Measurements from ENCODE around the gene PTPRO. TPM values are rescaled to one million over a fixed set of nuclear protein-coding genes. Genes with fewer than 3 reads are reported as not detected.
A peak's percentile ranks its signal among the peaks of the same experiment; 100 is the strongest.

PTPRO gene
- total RNA-seq, 1 donor from 2014 or later = 1.6 TPM

DNA sequence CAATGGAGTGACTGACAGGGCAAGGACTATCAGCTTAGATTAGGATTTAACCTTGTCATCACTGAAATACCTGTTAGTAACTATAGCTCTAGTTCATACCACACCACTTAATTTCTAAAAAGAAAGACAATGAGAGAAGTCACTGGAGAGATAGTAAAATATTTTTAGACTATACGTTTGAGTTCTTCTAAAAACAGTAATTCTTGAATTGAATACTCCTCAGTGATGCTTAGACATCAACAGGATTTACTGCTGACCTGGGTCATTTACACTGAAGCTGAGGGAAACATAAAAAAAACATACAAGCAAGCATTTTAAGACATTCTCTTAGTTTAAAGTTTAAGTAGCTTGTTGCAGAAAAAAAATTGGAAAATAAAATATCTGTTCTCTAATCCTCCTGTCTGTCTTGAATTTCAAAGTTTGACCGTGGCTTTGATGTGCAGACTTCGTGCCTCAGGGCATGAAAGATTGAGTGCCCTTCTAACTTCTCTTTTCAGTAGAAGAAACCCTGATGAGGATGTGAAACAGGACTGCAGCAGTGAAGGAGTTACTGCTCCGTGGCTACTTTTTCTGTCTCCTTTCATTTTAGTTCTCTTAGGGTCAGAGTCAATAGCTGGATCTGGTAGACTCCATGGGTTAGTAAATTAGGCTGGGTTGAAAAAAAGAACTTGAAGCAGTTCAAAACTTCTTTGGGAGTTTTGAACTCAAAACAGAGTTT lies 172.2 kb downstream of the PTPRO start:
- peaks cover 26% of the 10 kb centered on the region for H3K27me3 Mint-ChIP-seq
- intact Hi-C loops (cut with micrococcal nuclease) = no loop called here
- no peaks in the 10 kb centered on the region for H3K36me3 Mint-ChIP-seq (ENCODE audit: low read depth)
- no peak for DNase-seq
- H3K4me3 Mint-ChIP-seq = no peak overlapping the region
- peaks cover 6% of the 10 kb centered on the region for H3K4me1 Mint-ChIP-seq
- H3K27ac Mint-ChIP-seq = no peak overlapping the region
- H3K9me3 Mint-ChIP-seq = no peaks in the 10 kb centered on the region

DNA sequence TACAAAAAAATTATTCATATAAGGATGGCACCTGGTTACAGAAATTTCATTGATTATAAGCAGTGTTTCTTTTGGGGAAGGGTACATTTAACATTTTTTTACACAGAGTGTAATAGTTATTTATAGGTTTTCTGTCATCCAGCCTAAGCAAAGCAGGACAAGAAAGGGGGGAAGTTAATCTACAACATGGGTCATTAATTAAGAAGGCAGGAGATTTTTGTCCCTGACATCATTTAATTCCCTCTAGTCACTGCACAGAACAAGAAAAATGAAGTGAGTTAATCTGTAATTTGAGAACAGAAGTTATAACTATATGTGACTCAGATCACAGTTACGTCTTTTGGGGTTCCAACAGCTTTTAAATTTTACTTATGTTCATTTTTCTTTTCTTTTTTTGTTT lies 173.4 kb downstream of the PTPRO start:
- peaks cover 28% of the 10 kb centered on the region for H3K27me3 Mint-ChIP-seq
- H3K4me1 Mint-ChIP-seq = peaks cover 6% of the 10 kb centered on the region
- no peak overlapping the region for H3K4me3 Mint-ChIP-seq
- no peak for DNase-seq
- H3K9me3 Mint-ChIP-seq = no peaks in the 10 kb centered on the region
- H3K36me3 Mint-ChIP-seq (ENCODE audit: low read depth) = no peaks in the 10 kb centered on the region
- H3K27ac Mint-ChIP-seq = no peak overlapping the region
- intact Hi-C loops (cut with micrococcal nuclease) = no loop called here

DNA sequence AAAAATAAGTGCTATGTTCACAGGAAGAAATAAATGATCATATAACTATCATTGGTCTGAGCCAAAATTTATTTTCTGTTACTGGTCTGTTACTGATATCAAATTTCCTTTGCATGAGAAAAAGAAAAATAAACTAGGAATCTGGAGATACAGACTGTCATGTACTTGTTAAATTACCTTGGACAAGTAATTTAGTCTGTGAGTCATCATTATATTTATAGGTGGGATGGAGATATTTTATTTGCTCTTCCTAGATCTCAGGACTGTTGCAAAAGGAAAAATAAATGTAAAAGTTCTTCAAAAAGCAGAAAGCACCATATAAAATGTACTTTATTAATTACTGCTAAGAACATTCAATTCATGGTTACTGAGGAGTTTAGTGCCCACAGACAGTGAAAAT lies 174.4 kb downstream of the PTPRO start:
- Mint-ChIP-seq H3K27me3 (peaks cover 27% of the 10 kb centered on the region), H3K4me3 (no peak overlapping the region), H3K36me3 (ENCODE audit: low read depth) (no peaks in the 10 kb centered on the region), H3K9me3 (no peaks in the 10 kb centered on the region), H3K4me1 (peaks cover 6% of the 10 kb centered on the region), H3K27ac (no peak overlapping the region)
- no peak for DNase-seq
- intact Hi-C loops (cut with micrococcal nuclease) = no loop called here

DNA sequence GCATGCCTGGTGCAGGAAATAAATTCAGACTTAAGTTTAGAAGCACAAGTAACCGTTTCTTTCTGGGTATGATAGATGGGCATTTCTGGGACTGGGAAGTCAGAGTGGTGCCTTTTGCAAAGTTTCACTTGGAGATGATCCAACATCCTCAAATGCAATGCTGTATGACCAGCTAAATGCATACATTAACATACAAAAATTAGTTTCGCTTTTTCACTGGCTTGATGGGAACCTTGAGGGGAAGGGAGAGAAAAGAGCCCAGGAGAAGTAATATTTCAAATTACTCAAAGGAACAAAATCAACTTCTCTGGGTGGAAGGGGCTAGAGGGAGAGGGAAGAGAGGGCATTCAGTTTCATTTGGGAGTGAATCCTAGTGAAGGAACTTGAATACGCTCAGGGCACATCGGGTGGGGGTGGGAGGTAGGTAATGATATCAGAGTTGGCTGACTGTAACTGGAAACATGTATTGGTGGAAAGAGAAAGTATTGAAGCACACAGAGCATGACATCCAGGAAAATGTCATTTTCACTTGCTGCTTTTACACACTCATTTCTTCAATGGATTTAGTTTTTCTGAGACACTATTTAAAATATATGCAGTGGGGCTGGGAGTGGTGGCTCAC lies 175.5 kb downstream of the PTPRO start:
- Mint-ChIP-seq H3K9me3 (no peaks in the 10 kb centered on the region), H3K4me3 (peak overlapping the region; percentile 4), H3K4me1 (peaks cover 6% of the 10 kb centered on the region), H3K27ac (no peak overlapping the region), H3K36me3 (ENCODE audit: low read depth) (no peaks in the 10 kb centered on the region), H3K27me3 (peaks cover 26% of the 10 kb centered on the region)
- no peak for DNase-seq
- intact Hi-C loops (cut with micrococcal nuclease) = no loop called here

DNA sequence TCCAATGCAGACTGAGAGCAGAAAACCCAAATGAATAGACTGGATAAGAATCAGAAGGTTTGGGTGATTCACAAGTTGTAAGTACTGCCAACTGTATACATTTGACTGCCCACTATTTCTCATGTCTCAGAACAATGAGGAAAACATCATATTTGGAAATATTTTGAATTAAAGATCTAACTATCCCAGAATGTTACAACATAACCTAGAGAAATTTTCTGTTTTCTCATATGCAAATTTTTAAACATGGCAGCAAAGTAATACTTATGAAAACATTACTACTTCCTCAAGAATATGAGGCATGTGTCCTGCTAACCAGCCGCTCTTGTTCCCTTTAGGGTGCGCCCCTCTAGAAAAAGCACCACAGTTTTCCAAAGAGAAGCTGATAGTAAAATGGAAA lies 179.9 kb downstream of the PTPRO start:
- intact Hi-C loops (cut with micrococcal nuclease) = no loop called here
- Mint-ChIP-seq H3K4me1 (peaks cover 6% of the 10 kb centered on the region), H3K27ac (no peak overlapping the region), H3K4me3 (no peak overlapping the region), H3K9me3 (no peaks in the 10 kb centered on the region), H3K36me3 (ENCODE audit: low read depth) (no peaks in the 10 kb centered on the region), H3K27me3 (peaks cover 28% of the 10 kb centered on the region)
- no peak for DNase-seq

DNA sequence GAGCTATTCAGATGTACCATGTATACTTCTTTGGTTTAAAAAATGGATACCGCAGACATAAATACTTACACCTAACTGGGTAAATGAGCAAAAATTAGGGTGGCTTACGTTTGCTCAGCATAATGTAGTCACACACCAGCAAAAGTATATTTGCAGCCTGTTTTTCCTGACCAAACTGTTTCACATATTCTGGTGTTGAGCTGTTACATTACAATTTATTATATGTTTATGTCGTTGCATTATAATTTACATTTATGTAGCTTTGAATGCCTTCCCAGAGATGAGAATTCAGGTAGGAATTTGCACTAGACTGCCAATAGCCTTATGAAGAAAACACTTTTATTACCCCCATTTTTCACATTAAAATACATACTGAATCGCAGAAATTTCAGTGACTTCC lies 183.3 kb downstream of the PTPRO start:
- intact Hi-C loops (cut with micrococcal nuclease) = no loop called here
- no peaks in the 10 kb centered on the region for H3K36me3 Mint-ChIP-seq (ENCODE audit: low read depth)
- H3K9me3 Mint-ChIP-seq = no peaks in the 10 kb centered on the region
- H3K4me1 Mint-ChIP-seq = no peaks in the 10 kb centered on the region
- H3K4me3 Mint-ChIP-seq = no peak overlapping the region
- no peak for DNase-seq
- peaks cover 20% of the 10 kb centered on the region for H3K27me3 Mint-ChIP-seq
- H3K27ac Mint-ChIP-seq = no peak overlapping the region

DNA sequence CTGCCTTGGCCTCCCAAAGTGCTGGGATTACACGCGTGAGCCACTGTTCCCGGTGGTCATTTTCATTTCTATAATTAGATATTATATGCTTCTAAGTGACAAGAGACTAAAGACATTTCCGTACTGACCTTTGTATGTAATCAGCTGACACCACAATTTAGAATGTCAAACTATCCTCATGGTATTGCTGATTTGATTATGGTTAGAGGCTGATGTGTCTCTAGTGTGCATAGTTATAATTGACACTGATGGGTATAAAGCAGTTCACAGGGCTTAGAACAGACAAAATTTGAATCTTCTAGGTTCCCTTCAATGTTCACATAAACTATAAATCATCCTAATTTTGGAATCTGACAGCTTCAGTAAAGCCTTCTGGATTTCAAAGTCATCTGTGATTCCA lies 192.7 kb downstream of the PTPRO start:
- intact Hi-C loops (cut with micrococcal nuclease) = no loop called here
- Mint-ChIP-seq H3K27me3 (peaks cover 15% of the 10 kb centered on the region), H3K4me1 (no peaks in the 10 kb centered on the region), H3K36me3 (ENCODE audit: low read depth) (no peaks in the 10 kb centered on the region), H3K4me3 (no peak overlapping the region), H3K9me3 (no peaks in the 10 kb centered on the region), H3K27ac (no peak overlapping the region)
- no peak for DNase-seq

DNA sequence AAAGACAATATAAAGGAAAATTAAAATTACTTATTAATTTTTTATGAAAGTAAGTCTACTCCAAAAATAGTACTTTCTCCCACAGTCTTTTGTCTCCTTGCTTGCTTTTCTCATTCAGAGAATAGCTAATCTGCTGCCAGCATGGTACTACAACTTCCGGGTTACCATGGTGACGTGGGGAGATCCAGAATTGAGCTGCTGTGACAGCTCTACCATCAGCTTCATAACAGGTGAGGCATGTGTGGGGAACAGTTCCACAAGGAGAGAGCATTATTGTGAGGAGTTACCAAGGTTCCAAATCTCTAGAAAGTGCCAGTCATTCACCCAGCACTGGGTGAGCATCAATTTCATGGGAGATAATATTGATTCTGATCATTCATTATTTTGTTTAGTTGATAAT lies 197.8 kb downstream of the PTPRO start:
- Mint-ChIP-seq H3K27me3 (peaks cover 41% of the 10 kb centered on the region), H3K4me1 (no peaks in the 10 kb centered on the region), H3K9me3 (no peaks in the 10 kb centered on the region), H3K4me3 (no peak overlapping the region), H3K27ac (no peak overlapping the region), H3K36me3 (ENCODE audit: low read depth) (no peaks in the 10 kb centered on the region)
- intact Hi-C loops (cut with micrococcal nuclease) = loop anchor here (5.0 kb wide), 1 partner anchor 293 kb away; no protein-coding TSS in a partner anchor
- DNase-seq = no peak

DNA sequence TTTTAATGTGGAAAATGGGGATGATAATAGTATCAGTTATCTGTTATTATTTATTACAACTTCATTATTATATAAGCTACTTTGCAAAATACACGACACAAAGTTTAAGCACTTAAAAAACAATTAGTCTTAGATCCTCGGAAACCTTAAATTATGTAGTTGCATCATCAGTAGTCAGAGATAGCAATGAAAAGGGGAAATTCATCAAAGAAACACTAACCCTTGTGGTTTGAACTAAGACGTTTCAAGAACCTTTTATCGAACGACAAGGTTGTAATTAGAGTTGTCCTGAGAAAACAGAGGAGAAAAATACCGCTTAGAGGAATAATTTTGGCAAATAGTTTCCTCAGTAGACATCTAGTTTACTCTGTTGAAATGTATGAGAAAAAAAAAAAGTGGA lies 198.5 kb downstream of the PTPRO start:
- Mint-ChIP-seq H3K9me3 (no peaks in the 10 kb centered on the region), H3K27ac (no peak overlapping the region), H3K36me3 (ENCODE audit: low read depth) (no peaks in the 10 kb centered on the region), H3K4me3 (no peak overlapping the region), H3K27me3 (peaks cover 41% of the 10 kb centered on the region), H3K4me1 (no peaks in the 10 kb centered on the region)
- DNase-seq = peak; percentile 2
- intact Hi-C loops (cut with micrococcal nuclease) = loop anchor here (5.0 kb wide), 1 partner anchor 294 kb away; no protein-coding TSS in a partner anchor

DNA sequence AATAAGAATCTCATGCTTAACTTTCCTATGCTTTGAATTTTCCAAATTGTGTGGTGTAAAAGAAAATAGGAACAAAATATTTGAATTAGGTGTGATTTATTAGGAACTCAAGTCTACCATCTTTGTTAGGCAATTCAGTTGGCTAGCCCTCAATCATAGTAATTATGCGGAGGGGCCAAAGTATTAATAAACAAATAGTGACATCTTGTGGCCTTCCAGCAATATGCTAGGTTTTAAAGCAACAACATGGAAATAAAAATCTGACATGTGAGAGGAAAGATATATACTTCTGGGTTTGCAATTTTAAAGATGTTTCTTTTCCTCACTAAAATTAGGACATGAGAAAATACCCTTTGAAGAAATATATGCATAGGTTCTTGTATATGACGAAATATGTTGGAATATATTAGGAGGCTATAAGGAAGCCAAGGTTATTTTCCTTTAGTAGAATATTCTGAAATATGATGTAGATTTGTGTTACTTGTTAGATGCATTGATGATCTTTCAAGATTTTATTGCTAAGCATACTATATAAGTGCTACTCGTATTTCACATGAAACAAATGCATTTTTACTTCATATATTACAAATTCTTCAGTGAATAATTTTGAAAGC lies 200.4 kb downstream of the PTPRO start:
- intact Hi-C loops (cut with micrococcal nuclease) = loop anchor here (1.0 to 5.0 kb wide), 2 partner anchors 246 to 295 kb away; no protein-coding TSS in a partner anchor
- H3K27me3 Mint-ChIP-seq = peaks cover 37% of the 10 kb centered on the region
- no peaks in the 10 kb centered on the region for H3K36me3 Mint-ChIP-seq (ENCODE audit: low read depth)
- peaks cover 6% of the 10 kb centered on the region for H3K4me1 Mint-ChIP-seq
- H3K4me3 Mint-ChIP-seq = no peak overlapping the region
- H3K27ac Mint-ChIP-seq = no peak overlapping the region
- no peak for DNase-seq
- no peaks in the 10 kb centered on the region for H3K9me3 Mint-ChIP-seq

DNA sequence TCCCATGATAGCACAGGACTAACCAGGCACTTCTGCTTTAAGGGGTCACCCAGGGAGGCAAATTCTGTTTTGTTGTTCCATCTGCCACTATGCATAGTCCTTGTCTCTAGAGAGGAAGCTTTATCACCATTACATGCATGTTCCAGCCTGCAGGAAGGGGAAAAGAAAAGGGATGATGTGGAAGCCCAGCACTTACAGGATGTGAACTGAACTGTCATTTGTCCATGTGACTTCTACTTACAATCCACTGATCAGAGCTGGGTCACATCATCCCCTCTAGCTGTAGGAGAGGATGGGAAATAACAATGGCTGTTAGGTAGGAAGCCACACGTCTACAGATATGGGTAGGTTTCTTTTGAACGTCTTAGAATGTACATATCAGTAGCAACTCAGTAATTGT lies 203.1 kb downstream of the PTPRO start:
- Mint-ChIP-seq H3K27ac (no peak overlapping the region), H3K4me1 (peaks cover 6% of the 10 kb centered on the region), H3K9me3 (no peaks in the 10 kb centered on the region), H3K27me3 (peaks cover 34% of the 10 kb centered on the region), H3K4me3 (no peak overlapping the region), H3K36me3 (ENCODE audit: low read depth) (no peaks in the 10 kb centered on the region)
- intact Hi-C loops (cut with micrococcal nuclease) = no loop called here
- DNase-seq = no peak

DNA sequence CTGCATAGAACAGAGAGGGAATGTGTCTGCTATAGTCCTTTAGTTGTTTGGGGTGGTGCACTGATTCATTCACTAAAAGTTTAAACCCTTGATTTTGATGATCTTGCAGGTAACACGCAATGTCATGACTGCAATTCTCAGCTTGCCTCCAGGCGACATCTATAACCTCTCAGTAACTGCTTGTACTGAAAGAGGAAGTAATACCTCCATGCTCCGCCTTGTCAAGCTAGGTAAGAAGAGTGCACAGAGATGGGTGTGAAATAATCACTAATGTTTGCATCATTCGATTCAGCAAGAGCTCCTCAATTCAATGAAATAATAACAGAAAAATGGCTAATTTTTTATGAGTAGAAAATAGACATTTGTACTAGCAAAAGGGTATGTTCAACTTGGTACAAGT lies 203.7 kb downstream of the PTPRO start:
- no peak overlapping the region for H3K4me3 Mint-ChIP-seq
- no peaks in the 10 kb centered on the region for H3K9me3 Mint-ChIP-seq
- H3K36me3 Mint-ChIP-seq (ENCODE audit: low read depth) = no peaks in the 10 kb centered on the region
- H3K4me1 Mint-ChIP-seq = peaks cover 6% of the 10 kb centered on the region
- peaks cover 35% of the 10 kb centered on the region for H3K27me3 Mint-ChIP-seq
- intact Hi-C loops (cut with micrococcal nuclease) = no loop called here
- DNase-seq = no peak
- H3K27ac Mint-ChIP-seq = no peak overlapping the region

DNA sequence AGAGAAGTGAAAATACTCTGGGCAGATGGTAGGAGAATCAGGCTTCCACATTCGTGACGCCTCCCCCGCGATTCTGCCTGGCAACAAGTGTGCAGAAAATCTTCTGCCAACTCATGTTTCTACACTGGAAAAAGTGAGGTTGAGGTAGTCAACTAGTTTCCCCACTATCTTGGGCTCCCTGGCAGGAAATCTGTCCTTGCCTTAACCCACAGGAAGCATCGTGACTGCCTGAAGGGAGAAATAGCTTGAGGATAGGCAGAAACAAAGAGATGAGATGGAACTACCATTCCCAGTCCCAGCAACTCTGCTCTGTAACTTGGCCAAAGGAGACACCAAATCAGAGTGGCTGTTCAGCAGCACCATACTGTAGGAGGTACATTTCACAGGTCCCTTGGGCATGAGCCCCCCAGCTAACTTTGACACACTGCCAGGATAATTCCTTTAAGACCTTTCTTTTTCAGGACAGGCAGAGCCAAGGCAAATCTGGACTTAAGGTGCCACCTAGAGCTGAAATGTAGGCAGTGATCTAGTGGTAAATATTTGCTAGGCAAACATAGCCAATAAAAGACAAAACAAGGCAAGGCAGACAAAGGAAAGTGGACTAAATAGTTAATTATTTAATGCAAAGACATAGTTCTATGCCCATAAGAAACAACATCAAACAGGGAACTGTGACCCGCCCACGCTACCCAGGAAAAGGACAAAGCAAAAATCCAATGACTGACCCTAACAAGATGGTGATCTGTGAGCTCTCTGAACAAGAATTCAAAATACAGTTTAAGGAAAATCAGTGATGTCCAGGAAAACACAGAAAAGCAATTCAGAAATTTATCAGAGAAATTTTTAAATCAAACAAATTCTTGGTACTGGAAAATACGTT lies 205.1 kb downstream of the PTPRO start:
- no peaks in the 10 kb centered on the region for H3K36me3 Mint-ChIP-seq (ENCODE audit: low read depth)
- DNase-seq = no peak
- H3K27me3 Mint-ChIP-seq = peaks cover 30% of the 10 kb centered on the region
- no peak overlapping the region for H3K27ac Mint-ChIP-seq
- no peak overlapping the region for H3K4me3 Mint-ChIP-seq
- intact Hi-C loops (cut with micrococcal nuclease) = no loop called here
- peaks cover 8% of the 10 kb centered on the region for H3K4me1 Mint-ChIP-seq
- no peaks in the 10 kb centered on the region for H3K9me3 Mint-ChIP-seq

DNA sequence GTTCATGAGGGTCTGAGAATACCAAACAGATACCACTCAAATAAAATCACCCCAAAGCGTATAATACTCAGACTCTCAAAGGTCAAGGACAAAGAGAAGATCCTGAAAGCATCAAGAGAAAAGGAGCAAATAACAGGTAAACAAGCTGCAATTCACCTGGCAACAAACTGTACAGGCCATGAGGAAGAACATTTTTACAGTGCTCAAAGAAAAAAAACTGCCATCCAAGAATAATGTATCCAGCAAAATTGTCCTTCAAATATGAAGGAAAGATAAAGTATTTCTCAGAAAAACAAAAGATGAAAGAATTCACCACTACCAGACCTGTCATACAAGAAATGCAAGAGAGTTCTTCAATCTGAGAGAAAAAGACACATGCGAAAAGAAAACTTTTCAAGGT lies 206.4 kb downstream of the PTPRO start:
- Mint-ChIP-seq H3K9me3 (no peaks in the 10 kb centered on the region), H3K36me3 (ENCODE audit: low read depth) (no peaks in the 10 kb centered on the region), H3K4me3 (no peak overlapping the region), H3K4me1 (peaks cover 16% of the 10 kb centered on the region), H3K27ac (no peak overlapping the region), H3K27me3 (peaks cover 26% of the 10 kb centered on the region)
- intact Hi-C loops (cut with micrococcal nuclease) = no loop called here
- no peak for DNase-seq

Measured in activated CD4-positive, alpha-beta T cell treated with anti-CD3 and anti-CD28 coated beads, Interleukin-2, amount 10 ng/mL, durations not matched to agents 24 days and 14 days (primary cell).